Glutamatergic neuron (in vitro differentiated cells): ENCODE results near the gene ADGRB3. TPM values are rescaled to one million over a fixed set of nuclear protein-coding genes. Genes with fewer than 3 reads are reported as not detected.
A peak's percentile ranks its signal among the peaks of the same experiment; 100 is the strongest.
"Not testable (repeated sequence)": the region's sequence is repeated elsewhere in the genome, so short reads cannot be mapped to it uniquely, and the experiment has no call there.

Source experiments
- DNase-seq: peaks from one replicate; pipeline ENCODE4 v3.0.0; 2022
- H3K27ac Mint-ChIP-seq: one replicate; pipeline ENCODE4 v1.8.0; 2020; ENCODE audit warnings: mild to moderate bottlenecking, mixed read lengths, inconsistent platforms; ENCODE audit not compliant: unreplicated experiment
- H3K27me3 Mint-ChIP-seq: one replicate; pipeline ENCODE4 v1.8.0; 2020; ENCODE audit warnings: mild to moderate bottlenecking, moderate library complexity, mixed read lengths, inconsistent platforms; ENCODE audit not compliant: unreplicated experiment
- H3K36me3 Mint-ChIP-seq: one replicate; pipeline ENCODE4 v1.8.0; 2020; ENCODE audit warnings: mild to moderate bottlenecking, mixed read lengths, inconsistent platforms; ENCODE audit not compliant: unreplicated experiment
- H3K4me1 Mint-ChIP-seq: one replicate; pipeline ENCODE4 v1.8.0; 2020; ENCODE audit warnings: mild to moderate bottlenecking, low read depth, mixed read lengths, inconsistent platforms; ENCODE audit not compliant: unreplicated experiment
- H3K4me3 Mint-ChIP-seq: one replicate; pipeline ENCODE4 v1.8.0; 2020; ENCODE audit warnings: mild to moderate bottlenecking, mixed read lengths, inconsistent platforms; ENCODE audit not compliant: unreplicated experiment
- H3K9me3 Mint-ChIP-seq: one replicate; pipeline ENCODE4 v1.8.0; 2020; ENCODE audit warnings: mild to moderate bottlenecking, moderate library complexity, mixed read lengths, inconsistent platforms; ENCODE audit not compliant: unreplicated experiment
- total RNA-seq: library from RNA; stranded (reverse); fragmentation: NEBNext Ultra II Directional; extraction: Animal tissue kit (Norgen Biotek cat#: 25700); gene quantifications from one replicate; pipeline ENCODE4 v1.2.1, GENCODE V29; 2021; ENCODE audit not compliant: unreplicated experiment
- TF ChIP-seq, protein P1 (sequence below): fragments of 200-600 bp; sonication (generic); IDR thresholded peaks from one replicate; pipeline ENCODE4 v1.5.0; 2021; ENCODE audit not compliant: partially characterized antibody, unreplicated experiment

ADGRB3 gene
- total RNA-seq, 1 donor from 2014 or later = 7.3 TPM

DNA sequence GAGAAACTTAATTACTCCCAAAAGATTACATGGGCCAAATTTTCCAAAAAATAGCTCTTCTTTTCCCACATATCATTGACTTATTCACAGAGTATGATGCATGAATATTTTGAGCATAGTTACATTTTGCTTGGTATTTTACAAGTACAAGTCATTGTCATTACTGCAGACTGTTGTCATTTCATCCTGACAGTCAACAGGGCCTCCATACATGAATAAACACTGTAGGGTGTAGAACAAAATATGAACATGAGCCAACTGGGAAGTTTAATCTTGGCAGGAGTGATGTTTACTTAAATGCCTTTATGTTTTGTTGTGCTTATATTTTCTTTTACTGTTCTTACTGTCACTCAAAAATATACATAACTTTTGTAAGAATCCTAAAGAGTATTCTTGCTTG, 340.7 kb downstream of the ADGRB3 start:
- Mint-ChIP-seq H3K36me3 (no peaks in the 10 kb centered on the region), H3K4me3 (no peak overlapping the region), H3K27me3 (no peaks in the 10 kb centered on the region), H3K27ac (no peak overlapping the region), H3K9me3 (no peaks in the 10 kb centered on the region), H3K4me1 (no peaks in the 10 kb centered on the region)
- DNase-seq = no peak
- TF ChIP-seq, protein P1, sequence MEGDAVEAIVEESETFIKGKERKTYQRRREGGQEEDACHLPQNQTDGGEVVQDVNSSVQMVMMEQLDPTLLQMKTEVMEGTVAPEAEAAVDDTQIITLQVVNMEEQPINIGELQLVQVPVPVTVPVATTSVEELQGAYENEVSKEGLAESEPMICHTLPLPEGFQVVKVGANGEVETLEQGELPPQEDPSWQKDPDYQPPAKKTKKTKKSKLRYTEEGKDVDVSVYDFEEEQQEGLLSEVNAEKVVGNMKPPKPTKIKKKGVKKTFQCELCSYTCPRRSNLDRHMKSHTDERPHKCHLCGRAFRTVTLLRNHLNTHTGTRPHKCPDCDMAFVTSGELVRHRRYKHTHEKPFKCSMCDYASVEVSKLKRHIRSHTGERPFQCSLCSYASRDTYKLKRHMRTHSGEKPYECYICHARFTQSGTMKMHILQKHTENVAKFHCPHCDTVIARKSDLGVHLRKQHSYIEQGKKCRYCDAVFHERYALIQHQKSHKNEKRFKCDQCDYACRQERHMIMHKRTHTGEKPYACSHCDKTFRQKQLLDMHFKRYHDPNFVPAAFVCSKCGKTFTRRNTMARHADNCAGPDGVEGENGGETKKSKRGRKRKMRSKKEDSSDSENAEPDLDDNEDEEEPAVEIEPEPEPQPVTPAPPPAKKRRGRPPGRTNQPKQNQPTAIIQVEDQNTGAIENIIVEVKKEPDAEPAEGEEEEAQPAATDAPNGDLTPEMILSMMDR = no peak

GRCh38 chr6:68976260-68976659, 341.2 kb downstream of the ADGRB3 start:
- Mint-ChIP-seq H3K36me3 (no peaks in the 10 kb centered on the region), H3K4me3 (no peak overlapping the region), H3K27me3 (no peaks in the 10 kb centered on the region), H3K27ac (no peak overlapping the region), H3K4me1 (no peaks in the 10 kb centered on the region), H3K9me3 (no peaks in the 10 kb centered on the region)
- DNase-seq = no peak
- TF ChIP-seq, protein P1 = peak; percentile 36

GRCh38 chr6:68978411-68978810, 343.3 kb downstream of the ADGRB3 start:
- Mint-ChIP-seq H3K4me1 (no peaks in the 10 kb centered on the region), H3K27ac (no peak overlapping the region), H3K27me3 (no peaks in the 10 kb centered on the region), H3K9me3 (no peaks in the 10 kb centered on the region), H3K36me3 (no peaks in the 10 kb centered on the region), H3K4me3 (no peak overlapping the region)
- TF ChIP-seq, protein P1 = no peak
- DNase-seq = no peak

- DNase-seq, H3K27ac Mint-ChIP-seq, H3K4me1 Mint-ChIP-seq, H3K4me3 Mint-ChIP-seq, H3K9me3 Mint-ChIP-seq, H3K27me3 Mint-ChIP-seq, H3K36me3 Mint-ChIP-seq: not testable (repeated sequence)
Measured at GRCh38 chr6:68981668-68982067, 346.6 kb downstream of the ADGRB3 start.

- Mint-ChIP-seq H3K27ac (no peak overlapping the region), H3K27me3 (peaks cover 4% of the 10 kb centered on the region), H3K4me1 (no peaks in the 10 kb centered on the region), H3K4me3 (no peak overlapping the region), H3K9me3 (no peaks in the 10 kb centered on the region), H3K36me3 (no peaks in the 10 kb centered on the region)
- DNase-seq = no peak
- TF ChIP-seq, protein P1 = no peak
Measured at GRCh38 chr6:68988698-68989097, 353.6 kb downstream of the ADGRB3 start.

DNA sequence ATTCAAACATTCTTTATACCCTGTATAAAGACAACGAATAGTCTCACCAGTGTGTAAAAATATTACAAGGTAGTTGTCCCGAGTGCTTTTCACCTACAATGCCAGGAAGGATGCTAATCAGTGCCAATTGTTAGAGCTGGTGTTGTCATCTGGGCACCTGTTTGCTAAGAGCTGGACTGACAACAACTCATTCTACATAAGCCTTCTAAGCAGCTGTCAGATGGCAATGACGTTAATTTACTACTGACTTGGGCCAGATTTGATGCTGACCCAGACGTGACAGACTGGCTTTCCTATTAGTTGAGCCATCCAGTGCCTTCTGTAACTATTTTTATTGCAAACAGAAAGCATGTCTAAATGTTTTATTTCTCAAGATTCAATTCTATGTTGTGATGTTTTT, 355.2 kb downstream of the ADGRB3 start:
- H3K4me3 Mint-ChIP-seq = no peak overlapping the region
- no peaks in the 10 kb centered on the region for H3K9me3 Mint-ChIP-seq
- no peak for DNase-seq
- no peaks in the 10 kb centered on the region for H3K36me3 Mint-ChIP-seq
- TF ChIP-seq, protein P1 = no peak
- no peaks in the 10 kb centered on the region for H3K4me1 Mint-ChIP-seq
- peaks cover 4% of the 10 kb centered on the region for H3K27me3 Mint-ChIP-seq
- H3K27ac Mint-ChIP-seq = no peak overlapping the region
